GM18861 (cell line): ENCODE results near the gene SLCO4A1.

Experiments used
- ATAC-seq: cut with Tn5 transposase; IDR thresholded peaks from one replicate; pipeline ENCODE4 v1.9.1; 2021; ENCODE audit not compliant: unreplicated experiment

SLCO4A1 gene

GRCh38 chr20:62710886-62711702, 68.8 kb downstream of the SLCO4A1 start:
- no peak for ATAC-seq

GRCh38 chr20:62711703-62712101, 69.4 kb downstream of the SLCO4A1 start:
- no peak for ATAC-seq

- ATAC-seq: no peak
Measured at GRCh38 chr20:62712606-62713005, 70.3 kb downstream of the SLCO4A1 start.

- no peak for ATAC-seq
Measured at GRCh38 chr20:62714006-62714405, 71.7 kb downstream of the SLCO4A1 start.

GRCh38 chr20:62714799-62715198, 72.5 kb downstream of the SLCO4A1 start:
- no peak for ATAC-seq

- ATAC-seq: no peak
Measured at GRCh38 chr20:62715201-62715600, 72.9 kb downstream of the SLCO4A1 start.

GRCh38 chr20:62716198-62716940, 74.1 kb downstream of the SLCO4A1 start:
- ATAC-seq: no peak

- ATAC-seq: no peak
Measured at GRCh38 chr20:62716941-62717310, 74.6 kb downstream of the SLCO4A1 start.

- ATAC-seq: no peak
Measured at GRCh38 chr20:62717933-62718332, 75.6 kb downstream of the SLCO4A1 start.

GRCh38 chr20:62718546-62718945, 76.2 kb downstream of the SLCO4A1 start:
- no peak for ATAC-seq

GRCh38 chr20:62719250-62719935, 77.1 kb downstream of the SLCO4A1 start:
- ATAC-seq: no peak
